Psoas muscle (tissue), 8 donors: Measurements from ENCODE around the gene KIAA1958. TPM values are rescaled to one million over a fixed set of nuclear protein-coding genes. Genes with fewer than 3 reads are reported as not detected.

ENCODE experiments used
- ATAC-seq, 4 donors: fragments of 200-7000 bp; cut with Tn5 transposase; one replicate each; pipeline ENCODE4 v1.9.1; 2020; ENCODE audit warnings: moderate library complexity in 3 of 4, mild to moderate bottlenecking in 2 of 4
- DNase-seq, 2 donors: peaks; one replicate each; pipeline ENCODE4 v3.0.0-alpha.2; 2020
- H3K27ac ChIP-seq: fragments of 200-600 bp; one replicate; pipeline ENCODE4 v1.8.0; 2022
- H3K27me3 ChIP-seq, 3 donors: fragments of 200-600 bp in 1 of 3; one replicate each; pipeline versions ENCODE4 v1.6.1 to v1.8.0; 2013 to 2022; ENCODE audit warnings: low read length in 2 of 3, mild to moderate bottlenecking in 2 of 3, moderate library complexity in 1 of 3; ENCODE audit not compliant: insufficient read depth in 3 of 3
- H3K36me3 ChIP-seq, 2 donors: fragments of 200-600 bp in 1 of 2; one replicate each; pipeline versions ENCODE4 v1.6.1 to v1.8.0; 2013 to 2022; ENCODE audit warnings: low read depth in 1 of 2, mild to moderate bottlenecking in 1 of 2, moderate library complexity in 1 of 2; ENCODE audit not compliant: insufficient read depth in 1 of 2
- H3K4me1 ChIP-seq: fragments of 200-600 bp; one replicate; pipeline ENCODE4 v1.8.0; 2022
- H3K4me3 ChIP-seq: fragments of 200-600 bp; one replicate; pipeline ENCODE4 v1.8.0; 2022; ENCODE audit warnings: mild to moderate bottlenecking
- H3K9me3 ChIP-seq: fragments of 200-600 bp; one replicate; pipeline ENCODE4 v1.8.0; 2022
- CTCF ChIP-seq: fragments of 200-600 bp; IDR thresholded peaks from one replicate; pipeline ENCODE4 v1.8.0; 2022; ENCODE audit warnings: antibody characterized with exemption
- WGBS, 3 donors: extraction: QIAGEN DNeasy Blood & Tissue Kit; methylation state at CpG; one replicate each; pipeline versions ENCODE4 v1.1.6 to v1.1.7; 2013; 5-methylcytosine and 5-hydroxymethylcytosine counted together
- intact Hi-C, 2 donors: fragments of 100-400 bp; cut with DNase I; formaldehyde crosslinking; loops; one replicate each; pipeline versions ENCODE4 v1.11.0 to v1.14.2; 2022
- polyA plus RNA-seq, 3 donors: library from polyadenylated mRNA; stranded (reverse); fragments of 200-250 nt; gene quantifications; one replicate each; pipeline ENCODE4 v1.2.3, GENCODE V29; 2013
- total RNA-seq, 4 donors: library from RNA; stranded (reverse); fragmentation: NEBNext Ultra II Directional in 2 of 4; extraction: Animal tissue kit (Norgen Biotek cat#: 25700) in 2 of 4; gene quantifications; one replicate each; pipeline versions ENCODE4 v1.2.1 to v1.2.4, GENCODE V29; 2021 to 2023
- donor health status: healthy with polysubstance abuse.
- donor health status: DM: no; HTN: no; CAD: no; lungs with moderate emphysema.
- donor health status: Bipolar disorder and iron deficiency.
- donor health status: healthy.
- donor health status: DM: yes; HTN: yes; CAD: no.
- donor health status: DM: no; HTN: no; CAD: no.
- donor health status: DM: no; HTN: no; CAD: no.
- donor health status: DM: yes; HTN: yes; CAD: no.

Gene KIAA1958
- total and polyA plus RNA-seq, 7 donors = 0.56 to 4.1 (median 1.5) TPM

GRCh38 chr9:112487008-112487798, 576 bp downstream of the KIAA1958 start:
- peak; percentile 58 to 75 for DNase-seq
- peak; percentile 63 to 71 (median 66) for ATAC-seq
- H3K9me3 ChIP-seq = no peaks in the 10 kb centered on the region
- 0 to 1% (median 0%) methylated on average over 45 to 80 of the region's 80 CpGs for WGBS, 3 donors
- H3K36me3 ChIP-seq = no peaks in the 10 kb centered on the region
- H3K27me3 ChIP-seq = no peaks in the 10 kb centered on the region
- H3K4me1 ChIP-seq = peaks cover 5% of the 10 kb centered on the region
- intact Hi-C loops = loop anchor here in 1 of 2 donors (2.0 to 5.0 kb wide), 2 partner anchors 108 to 230 kb away; partner anchors contain the start of gene INIP
- peak overlapping the region; percentile 93 for H3K4me3 ChIP-seq
- peak; percentile 4 for TF ChIP-seq CTCF
- H3K27ac ChIP-seq = peak overlapping the region; percentile 73

GRCh38 chr9:112487799-112488340, 1.2 kb downstream of the KIAA1958 start:
- H3K27ac ChIP-seq = peak overlapping the region; percentile 73
- no peak for TF ChIP-seq CTCF
- H3K9me3 ChIP-seq = peaks cover 2% of the 10 kb centered on the region
- H3K36me3 ChIP-seq = no peaks in the 10 kb centered on the region
- H3K4me1 ChIP-seq = peaks cover 5% of the 10 kb centered on the region
- no peak for ATAC-seq
- intact Hi-C loops = loop anchor here in 1 of 2 donors (2.0 to 5.0 kb wide), 2 partner anchors 109 to 229 kb away; partner anchors contain the start of gene INIP
- DNase-seq = no peak
- 16 to 21% (median 20%) methylated on average over 11 of the region's 11 CpGs for WGBS, 3 donors
- H3K27me3 ChIP-seq = no peaks in the 10 kb centered on the region
- H3K4me3 ChIP-seq = peak overlapping the region; percentile 93

GRCh38 chr9:112489039-112489546, 2.5 kb downstream of the KIAA1958 start:
- 66 to 86% (median 71%) methylated on average over 5 of the region's 5 CpGs for WGBS, 3 donors
- intact Hi-C loops = loop anchor here in 1 of 2 donors (5.0 kb wide), 1 partner anchor 228 kb away; the partner anchor contains the start of gene INIP
- TF ChIP-seq CTCF = no peak

GRCh38 chr9:112489876-112490666, 3.4 kb downstream of the KIAA1958 start:
- no peak overlapping the region for H3K27ac ChIP-seq
- no peak for TF ChIP-seq CTCF
- H3K4me1 ChIP-seq = peaks cover 5% of the 10 kb centered on the region
- H3K36me3 ChIP-seq = no peaks in the 10 kb centered on the region
- DNase-seq (no peak), ATAC-seq (no peak)
- intact Hi-C loops = loop anchor here in 1 of 2 donors (5.0 kb wide), 1 partner anchor 227 kb away; the partner anchor contains the start of gene INIP
- peaks cover 24% of the 10 kb centered on the region for H3K9me3 ChIP-seq
- WGBS, 3 donors = 89 to 93% (median 91%) methylated on average over 4 of the region's 4 CpGs
- H3K27me3 ChIP-seq = no peaks in the 10 kb centered on the region
- no peak overlapping the region for H3K4me3 ChIP-seq

More at GRCh38 chr9:112489039-112489546, 2.5 kb downstream of the KIAA1958 start:
- Histone ChIP-seq H3K27ac (no peak overlapping the region), H3K36me3 (no peaks in the 10 kb centered on the region), H3K4me3 (no peak overlapping the region), H3K4me1 (peaks cover 5% of the 10 kb centered on the region), H3K27me3 (no peaks in the 10 kb centered on the region), H3K9me3 (peaks cover 15% of the 10 kb centered on the region)
- ATAC-seq (no peak), DNase-seq (no peak)
